Neural progenitor cell (in vitro differentiated cells): ENCODE results near the gene BMPR1A. TPM values are rescaled to one million over a fixed set of nuclear protein-coding genes. Genes with fewer than 3 reads are reported as not detected.
A peak's percentile ranks its signal among the peaks of the same experiment; 100 is the strongest.

Experiments used
- DNase-seq: peaks from one replicate; pipeline ENCODE4 v3.0.0-alpha.2; 2016; ENCODE audit warnings: low spot score
- H2AFZ ChIP-seq: fragments of 200-600 bp; sonication (generic); replicated peaks from 2 replicates; pipeline ENCODE4 v1.6.1; 2016; ENCODE audit warnings: antibody characterized with exemption
- H3F3A ChIP-seq: fragments of 200-600 bp; sonication (generic); 2 replicates; pipeline ENCODE4 v1.6.1; 2016; ENCODE audit warnings: antibody characterized with exemption, low read depth
- H3K27ac ChIP-seq: fragments of 200-600 bp; sonication (generic); 2 replicates; pipeline ENCODE4 v1.5.1; 2016; ENCODE audit warnings: mild to moderate bottlenecking
- H3K27me3 ChIP-seq: fragments of 200-600 bp; sonication (generic); 2 replicates; pipeline ENCODE4 v1.6.1; 2016; ENCODE audit warnings: mild to moderate bottlenecking, moderate library complexity
- H3K36me3 ChIP-seq: fragments of 200-600 bp; sonication (generic); 2 replicates; pipeline ENCODE4 v1.5.1; 2016
- H3K4me1 ChIP-seq: fragments of 200-600 bp; sonication (generic); 2 replicates; pipeline ENCODE4 v1.6.1; 2016; ENCODE audit warnings: mixed run types
- H3K4me2 ChIP-seq: fragments of 200-600 bp; sonication (generic); 2 replicates; pipeline ENCODE4 v1.6.1; 2016
- H3K4me3 ChIP-seq: fragments of 200-600 bp; sonication (generic); 2 replicates; pipeline ENCODE4 v1.5.1; 2016
- H3K79me2 ChIP-seq: fragments of 200-600 bp; sonication (generic); 2 replicates; pipeline ENCODE4 v1.6.1; 2016; ENCODE audit warnings: low read depth
- H3K9ac ChIP-seq: fragments of 200-600 bp; sonication (generic); 2 replicates; pipeline ENCODE4 v1.6.1; 2016
- H3K9me3 ChIP-seq: fragments of 200-600 bp; sonication (generic); 2 replicates; pipeline ENCODE4 v1.5.1; 2016; ENCODE audit warnings: low read depth
- H4K20me1 ChIP-seq: fragments of 200-600 bp; sonication (generic); 2 replicates; pipeline ENCODE4 v1.6.1; 2016; ENCODE audit warnings: low read depth
- H3K27ac Mint-ChIP-seq: 3 replicates; pipeline ENCODE4 v1.8.0; 2021; ENCODE audit warnings: mixed read lengths
- H3K27me3 Mint-ChIP-seq: 2 replicates; pipeline ENCODE4 v1.8.0; 2022; ENCODE audit warnings: low read depth, mild to moderate bottlenecking, inconsistent platforms, moderate library complexity, mixed read lengths; ENCODE audit not compliant: insufficient read depth
- H3K36me3 Mint-ChIP-seq: 3 replicates; pipeline ENCODE4 v1.8.0; 2021; ENCODE audit warnings: mixed read lengths
- H3K4me1 Mint-ChIP-seq: 3 replicates; pipeline ENCODE4 v1.8.0; 2021; ENCODE audit warnings: mixed read lengths
- H3K4me3 Mint-ChIP-seq: 3 replicates; pipeline ENCODE4 v1.8.0; 2021; ENCODE audit warnings: mild to moderate bottlenecking, moderate library complexity, mixed read lengths
- H3K9me3 Mint-ChIP-seq: 3 replicates; pipeline ENCODE4 v1.8.0; 2020; ENCODE audit warnings: mixed read lengths
- CTCF ChIP-seq: fragments of 200-600 bp; sonication (generic); IDR thresholded peaks from 2 replicates; pipeline ENCODE4 v1.5.1; 2017; ENCODE audit warnings: antibody characterized with exemption, mild to moderate bottlenecking
- EZH2 ChIP-seq: fragments of 200-600 bp; sonication (generic); IDR thresholded peaks from 2 replicates; pipeline ENCODE4 v1.6.1; 2017; ENCODE audit warnings: antibody characterized with exemption, mild to moderate bottlenecking, moderate library complexity
- EZH2phosphoT487 ChIP-seq: fragments of 200-600 bp; sonication (generic); IDR thresholded peaks from 2 replicates; pipeline ENCODE4 v1.6.1; 2017; ENCODE audit warnings: antibody characterized with exemption
- total RNA-seq: library from RNA; depleted of rRNA; stranded (reverse); fragments of >200 nt; gene quantifications from 2 replicates; pipeline ENCODE4 v1.2.3, GENCODE V29; 2015; ENCODE audit warnings: low replicate concordance

The BMPR1A gene
- total RNA-seq, 1 donor from 2014 or later: 76.2 TPM

- Histone ChIP-seq H3K36me3 (no peaks in the 10 kb centered on the region), H2AFZ (peak overlapping the region; percentile 97), H3F3A (peaks cover 26% of the 10 kb centered on the region), H3K4me1 (peaks cover 27% of the 10 kb centered on the region), H3K9ac (no peak overlapping the region), H3K4me2 (peak overlapping the region; percentile 81), H3K4me3 (peak overlapping the region; percentile 68), H3K9me3 (no peaks in the 10 kb centered on the region), H3K79me2 (no peaks in the 10 kb centered on the region), H3K27me3 (peaks cover 5% of the 10 kb centered on the region), H4K20me1 (no peaks in the 10 kb centered on the region), H3K27ac (no peak overlapping the region)
- Mint-ChIP-seq H3K9me3 (no peaks in the 10 kb centered on the region), H3K27ac (peak overlapping the region; percentile 98), H3K4me3 (peak overlapping the region; percentile 86), H3K36me3 (no peaks in the 10 kb centered on the region), H3K4me1 (peaks cover 35% of the 10 kb centered on the region), H3K27me3 (no peaks in the 10 kb centered on the region)
- DNase-seq: peak; percentile 94
- TF ChIP-seq EZH2 (peak; percentile 48), EZH2phosphoT487 (no peak), CTCF (peak; percentile 75)
Observed at GRCh38 chr10:86710987-86711512, 45.4 kb upstream of the BMPR1A start.

GRCh38 chr10:86711513-86712316, 44.7 kb upstream of the BMPR1A start:
- H3K4me1 Mint-ChIP-seq: peaks cover 35% of the 10 kb centered on the region
- Histone ChIP-seq H3K79me2 (no peaks in the 10 kb centered on the region), H3K27me3 (peaks cover 5% of the 10 kb centered on the region), H3K4me2 (peak overlapping the region; percentile 81), H3F3A (peaks cover 26% of the 10 kb centered on the region), H3K9ac (no peak overlapping the region), H3K36me3 (no peaks in the 10 kb centered on the region), H2AFZ (peak overlapping the region; percentile 97), H4K20me1 (no peaks in the 10 kb centered on the region), H3K4me3 (peak overlapping the region; percentile 68), H3K4me1 (peaks cover 27% of the 10 kb centered on the region), H3K9me3 (no peaks in the 10 kb centered on the region), H3K27ac (no peak overlapping the region)
- TF ChIP-seq CTCF: no peak
- TF ChIP-seq EZH2phosphoT487: peak; percentile 9
- TF ChIP-seq EZH2: peak; percentile 70
- H3K9me3 Mint-ChIP-seq: no peaks in the 10 kb centered on the region
- no peaks in the 10 kb centered on the region for H3K36me3 Mint-ChIP-seq
- no peaks in the 10 kb centered on the region for H3K27me3 Mint-ChIP-seq
- H3K27ac Mint-ChIP-seq: peak overlapping the region; percentile 82
- DNase-seq: peak; percentile 67
- peak overlapping the region; percentile 87 for H3K4me3 Mint-ChIP-seq

- Histone ChIP-seq H4K20me1 (no peaks in the 10 kb centered on the region), H3K9ac (no peak overlapping the region), H3K4me2 (peak overlapping the region; percentile 81), H3K27ac (no peak overlapping the region), H3K79me2 (no peaks in the 10 kb centered on the region), H3F3A (peaks cover 26% of the 10 kb centered on the region), H3K4me1 (peaks cover 27% of the 10 kb centered on the region), H2AFZ (peak overlapping the region; percentile 82), H3K36me3 (no peaks in the 10 kb centered on the region), H3K27me3 (peaks cover 5% of the 10 kb centered on the region), H3K9me3 (no peaks in the 10 kb centered on the region), H3K4me3 (peak overlapping the region; percentile 68)
- peak; percentile 17 for TF ChIP-seq EZH2
- no peak for TF ChIP-seq EZH2phosphoT487
- H3K36me3 Mint-ChIP-seq: no peaks in the 10 kb centered on the region
- H3K4me3 Mint-ChIP-seq: peak overlapping the region; percentile 87
- H3K4me1 Mint-ChIP-seq: peaks cover 30% of the 10 kb centered on the region
- H3K27ac Mint-ChIP-seq: peak overlapping the region; percentile 82
- no peaks in the 10 kb centered on the region for H3K27me3 Mint-ChIP-seq
- peak; percentile 46 for DNase-seq
- H3K9me3 Mint-ChIP-seq: no peaks in the 10 kb centered on the region
Observed at GRCh38 chr10:86712317-86712707, 44.1 kb upstream of the BMPR1A start.
